ENCODE data around the gene RNH1.

Gene RNH1

DNA sequence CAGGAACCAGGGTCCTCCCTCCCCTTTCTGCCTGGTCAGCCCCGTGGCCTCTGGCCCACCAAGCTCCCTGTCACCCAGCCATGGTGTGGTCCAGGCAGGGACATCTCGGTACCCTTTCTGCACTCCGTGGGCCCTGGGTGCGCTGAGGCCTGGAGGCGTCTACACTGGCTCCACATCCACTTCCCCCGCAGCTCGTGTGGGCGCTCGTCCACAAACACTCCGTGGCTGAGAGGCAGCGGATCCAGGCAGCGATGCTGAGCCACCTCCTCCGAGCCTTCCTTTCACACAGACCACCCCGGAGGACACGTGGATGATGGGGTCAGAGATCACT lies 16.1 kb downstream of the RNH1 start:
- TF ChIP-seq CTCF (IDR thresholded peaks at IDR 0.05): no peak
- Histone ChIP-seq H3K4me1 (no peaks in the 10 kb centered on the region), H3K27me3 (no peaks in the 10 kb centered on the region), H3K4me3 (no peak overlapping the region), H3K36me3 (peaks cover 22 to 89% (median 42%) of the 10 kb centered on the region in 3 donors), H3K27ac (no peak overlapping the region), H3K9me3 (no peaks in the 10 kb centered on the region)
- DNase-seq: no peak
- intact Hi-C loops (cut with DNase I; ENCODE audit: low total_unique reads): no loop called here

GRCh38 chr11:490186-490929 lies 16.7 kb downstream of the RNH1 start:
- no peak for TF ChIP-seq CTCF (IDR thresholded peaks at IDR 0.05)
- H3K4me1 ChIP-seq: no peaks in the 10 kb centered on the region
- no peak overlapping the region for H3K4me3 ChIP-seq
- no peaks in the 10 kb centered on the region for H3K9me3 ChIP-seq
- H3K27me3 ChIP-seq: no peaks in the 10 kb centered on the region
- no peak for DNase-seq
- no peak overlapping the region for H3K27ac ChIP-seq
- intact Hi-C loops (cut with DNase I; ENCODE audit: low total_unique reads): no loop called here
- H3K36me3 ChIP-seq: peaks cover 22 to 84% (median 36%) of the 10 kb centered on the region in 3 donors

DNA sequence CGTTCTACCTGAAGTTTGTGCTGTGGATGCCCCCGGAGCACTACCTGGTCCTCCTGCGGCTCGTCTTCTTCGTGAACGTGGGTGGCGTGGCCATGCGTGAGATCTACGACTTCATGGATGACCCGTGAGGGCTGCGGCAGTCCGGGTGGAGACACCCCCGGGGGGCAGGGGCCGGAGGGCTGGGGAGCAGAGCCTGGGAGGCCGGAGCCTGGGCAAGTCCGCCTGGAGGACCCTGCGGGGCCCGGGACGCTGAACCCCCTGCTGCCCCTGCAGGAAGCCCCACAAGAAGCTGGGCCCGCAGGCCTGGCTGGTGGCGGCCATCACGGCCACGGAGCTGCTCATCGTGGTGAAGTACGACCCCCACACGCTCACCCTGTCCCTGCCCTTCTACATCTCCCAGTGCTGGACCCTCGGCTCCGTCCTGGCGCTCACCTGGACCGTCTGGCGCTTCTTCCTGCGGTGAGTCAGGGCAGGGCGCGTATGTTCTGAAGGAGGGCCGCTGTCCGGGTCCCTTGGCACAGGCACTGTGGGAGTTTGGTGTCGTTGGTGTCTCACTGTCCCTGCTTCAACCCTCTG lies 17.3 kb downstream of the RNH1 start:
- intact Hi-C loops (cut with DNase I; ENCODE audit: low total_unique reads): no loop called here
- TF ChIP-seq CTCF (IDR thresholded peaks at IDR 0.05): no peak
- no peaks in the 10 kb centered on the region for H3K9me3 ChIP-seq
- H3K36me3 ChIP-seq: peaks cover 18 to 77% (median 30%) of the 10 kb centered on the region in 3 donors
- no peak overlapping the region for H3K4me3 ChIP-seq
- H3K27me3 ChIP-seq: no peaks in the 10 kb centered on the region
- H3K4me1 ChIP-seq: no peaks in the 10 kb centered on the region
- H3K27ac ChIP-seq: no peak overlapping the region
- no peak for DNase-seq

DNA sequence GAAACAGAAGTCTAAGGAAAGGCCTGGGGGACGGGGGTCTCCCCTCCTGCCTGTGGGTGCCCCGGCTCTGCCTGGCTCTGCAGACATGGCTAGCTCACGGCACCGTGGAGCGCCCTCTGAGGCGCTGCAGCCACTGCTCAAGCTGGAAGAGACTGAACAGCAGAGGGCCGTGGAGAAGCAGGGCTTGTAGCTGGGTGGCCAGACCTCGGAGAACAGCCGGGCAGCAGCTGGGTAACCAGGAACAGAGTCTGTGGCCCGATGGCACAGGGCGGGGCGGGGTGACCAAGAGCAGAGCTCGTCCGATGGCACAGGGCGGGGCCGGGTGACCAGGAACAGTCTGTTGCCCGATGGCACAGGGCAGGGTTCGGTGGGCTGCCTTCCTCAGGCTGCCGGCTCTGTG lies 18.1 kb downstream of the RNH1 start:
- no peak for DNase-seq
- intact Hi-C loops (cut with DNase I; ENCODE audit: low total_unique reads): no loop called here
- H3K4me1 ChIP-seq: no peaks in the 10 kb centered on the region
- TF ChIP-seq CTCF (IDR thresholded peaks at IDR 0.05): no peak
- no peaks in the 10 kb centered on the region for H3K9me3 ChIP-seq
- no peak overlapping the region for H3K27ac ChIP-seq
- H3K27me3 ChIP-seq: no peaks in the 10 kb centered on the region
- H3K4me3 ChIP-seq: no peak overlapping the region
- peaks cover 11 to 70% (median 23%) of the 10 kb centered on the region in 3 donors for H3K36me3 ChIP-seq

DNA sequence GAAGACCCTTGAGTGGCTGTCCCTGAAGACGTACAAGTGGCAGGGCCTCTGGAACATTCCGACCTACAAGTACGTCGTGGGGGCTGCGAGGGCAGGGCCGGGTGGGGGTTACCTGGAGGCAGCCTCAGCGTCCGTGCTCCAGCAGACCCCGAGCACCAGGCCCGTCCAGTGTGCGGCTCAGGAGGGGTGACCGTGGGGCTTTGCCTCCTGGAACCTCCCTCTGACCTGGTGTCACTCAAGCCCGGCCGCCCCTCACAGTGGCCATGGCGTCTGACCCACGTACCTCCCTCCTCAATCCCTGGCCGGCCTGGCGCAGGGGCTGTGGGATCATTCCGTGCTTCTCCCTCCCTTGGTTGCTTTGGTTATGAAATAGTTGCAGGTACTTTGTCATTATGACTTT lies 18.5 kb downstream of the RNH1 start:
- no peak for TF ChIP-seq CTCF (IDR thresholded peaks at IDR 0.05)
- DNase-seq: no peak
- Histone ChIP-seq H3K27me3 (no peaks in the 10 kb centered on the region), H3K4me3 (no peak overlapping the region), H3K9me3 (no peaks in the 10 kb centered on the region), H3K36me3 (peaks cover 7 to 66% (median 19%) of the 10 kb centered on the region in 3 donors), H3K27ac (no peak overlapping the region), H3K4me1 (no peaks in the 10 kb centered on the region)
- intact Hi-C loops (cut with DNase I; ENCODE audit: low total_unique reads): no loop called here
